GM19043 (cell line): Measurements from ENCODE around the gene TLCD1.

Source experiments
- ATAC-seq: cut with Tn5 transposase; IDR thresholded peaks from one replicate; pipeline ENCODE4 v1.9.1; 2021; ENCODE audit warnings: low read depth; ENCODE audit not compliant: unreplicated experiment

TLCD1 gene

DNA sequence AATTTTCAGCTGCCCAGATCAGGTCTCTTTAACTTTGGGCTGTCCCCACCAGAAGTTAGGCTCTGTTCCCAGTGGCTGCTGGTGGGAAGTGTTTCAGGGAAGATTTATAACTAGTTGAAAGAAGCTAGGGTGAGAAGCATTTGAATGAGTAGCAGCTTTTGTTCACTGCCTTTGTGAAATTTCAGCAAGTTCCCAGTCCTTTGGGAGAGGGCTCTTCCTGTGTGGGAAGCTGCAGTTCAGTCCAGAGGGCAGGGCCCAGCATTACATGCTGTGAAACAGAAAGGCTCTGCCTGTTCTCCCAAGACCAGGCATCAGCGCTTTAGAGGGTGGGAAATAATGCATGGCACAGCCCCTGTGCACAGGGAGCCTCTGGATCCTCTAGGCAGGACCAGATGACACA, 32.2 kb downstream of the TLCD1 start:
- no peak for ATAC-seq

DNA sequence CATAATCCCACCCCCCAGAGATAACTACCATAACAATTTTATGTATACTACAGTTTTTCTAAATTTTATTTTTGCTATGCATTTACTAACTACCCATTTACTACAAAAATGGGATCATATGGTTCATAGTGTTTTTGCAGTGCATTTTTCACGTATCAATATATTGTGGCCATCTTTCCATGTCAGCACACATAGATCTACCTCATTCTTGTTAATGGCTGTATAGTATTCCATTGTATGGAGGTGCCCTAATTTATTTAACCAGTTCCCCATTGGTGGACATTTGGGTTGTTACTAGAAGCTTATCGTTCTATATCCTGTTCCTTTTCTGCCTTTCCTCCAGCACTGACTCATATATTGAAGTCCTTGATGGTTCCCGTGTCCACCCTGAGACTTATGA, 37.0 kb downstream of the TLCD1 start:
- ATAC-seq: no peak

DNA sequence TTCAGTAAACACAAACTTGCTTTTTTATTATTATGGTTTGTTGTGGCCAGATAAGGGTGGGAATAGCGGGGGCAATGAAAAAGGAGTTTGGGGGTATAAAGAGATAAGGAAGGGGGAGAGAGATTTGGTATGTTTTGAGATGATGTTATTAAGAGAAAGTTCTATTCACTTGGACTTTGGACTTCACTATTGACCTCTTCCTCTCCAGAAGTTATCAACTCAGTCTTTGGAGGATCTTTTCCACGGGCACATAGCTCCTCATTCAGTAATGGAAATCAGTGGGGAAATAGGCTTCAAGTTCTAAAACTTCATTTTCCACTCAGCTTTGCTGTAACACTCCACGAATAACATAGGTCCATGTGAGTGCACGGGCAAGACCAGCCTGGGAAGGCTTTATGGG, 37.6 kb downstream of the TLCD1 start:
- ATAC-seq: no peak

DNA sequence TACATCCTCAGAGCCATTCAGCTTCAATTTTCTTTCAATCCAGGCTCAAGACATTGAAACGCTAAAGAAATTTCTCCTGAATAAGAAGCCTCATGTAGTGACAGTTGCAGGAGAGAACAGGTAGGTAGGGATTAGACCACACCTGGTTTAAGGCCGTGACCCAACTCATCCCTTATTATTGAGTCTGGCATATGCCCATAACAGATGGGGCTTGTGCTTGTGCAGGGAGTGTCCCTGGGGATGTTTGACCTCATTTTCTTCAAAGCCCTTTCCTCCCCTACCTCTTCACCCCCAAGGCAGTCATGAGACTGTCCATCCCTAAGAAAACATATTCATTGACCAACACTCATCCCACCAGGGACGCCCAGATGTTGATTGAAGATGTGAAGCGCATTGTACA, 39.7 kb downstream of the TLCD1 start:
- no peak for ATAC-seq

DNA sequence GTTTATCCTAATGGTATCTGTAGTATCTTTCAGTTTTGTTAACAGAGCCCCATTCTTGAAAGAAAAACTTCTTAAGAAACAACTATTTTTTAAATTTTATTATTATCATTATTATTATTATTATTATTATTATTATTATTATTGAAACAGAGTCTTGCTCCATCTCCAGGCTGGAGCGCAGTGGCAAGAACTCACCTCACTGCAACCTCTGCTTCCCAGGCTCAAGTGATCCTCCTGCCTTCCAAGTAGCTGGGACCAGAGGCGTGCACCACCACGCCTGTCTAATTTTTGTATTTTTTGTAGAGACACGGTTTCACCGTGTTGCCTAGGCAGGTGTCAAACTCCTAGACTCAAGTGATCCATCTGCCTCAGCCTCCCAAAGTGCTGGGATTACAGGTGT, 40.7 kb downstream of the TLCD1 start:
- no peak for ATAC-seq

DNA sequence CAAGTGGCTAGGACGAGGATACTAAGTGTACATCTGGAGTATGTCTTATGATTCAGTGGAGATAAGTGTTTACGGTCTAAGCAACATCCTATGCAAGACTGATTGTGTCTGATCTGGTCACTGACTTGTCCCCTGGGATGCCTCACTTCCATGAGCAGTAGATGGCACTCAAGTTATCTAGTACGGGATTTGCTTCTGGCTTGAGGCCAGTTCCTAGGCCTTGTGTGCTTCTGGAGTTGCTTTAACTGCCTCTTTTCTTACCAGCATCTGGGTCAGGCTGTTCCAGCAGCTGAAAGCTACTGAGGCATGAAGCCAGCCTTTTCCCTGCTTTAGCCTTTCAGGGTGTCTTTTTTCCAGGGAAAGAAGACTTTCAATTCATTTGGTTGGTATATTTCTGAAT, 41.1 kb downstream of the TLCD1 start:
- ATAC-seq: no peak

DNA sequence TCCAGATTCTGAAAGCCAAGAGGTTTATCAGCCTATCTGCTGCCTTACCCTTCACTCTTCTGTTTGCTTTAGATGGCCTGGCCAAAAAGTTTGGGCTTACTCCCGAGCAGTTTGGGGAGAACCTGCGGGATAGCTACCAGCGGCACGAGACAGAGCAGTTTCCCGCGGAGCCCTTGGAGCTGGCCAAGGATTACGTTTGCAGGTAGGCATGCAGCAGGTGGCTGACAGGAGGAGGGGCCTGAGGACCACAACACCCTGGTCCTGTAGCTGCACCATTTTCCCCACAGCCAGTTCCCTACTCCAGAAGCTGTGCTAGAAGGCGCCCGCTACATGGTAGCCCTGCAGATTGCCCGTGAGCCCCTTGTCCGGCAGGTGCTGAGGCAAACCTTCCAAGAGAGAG, 43.4 kb downstream of the TLCD1 start:
- ATAC-seq: no peak

DNA sequence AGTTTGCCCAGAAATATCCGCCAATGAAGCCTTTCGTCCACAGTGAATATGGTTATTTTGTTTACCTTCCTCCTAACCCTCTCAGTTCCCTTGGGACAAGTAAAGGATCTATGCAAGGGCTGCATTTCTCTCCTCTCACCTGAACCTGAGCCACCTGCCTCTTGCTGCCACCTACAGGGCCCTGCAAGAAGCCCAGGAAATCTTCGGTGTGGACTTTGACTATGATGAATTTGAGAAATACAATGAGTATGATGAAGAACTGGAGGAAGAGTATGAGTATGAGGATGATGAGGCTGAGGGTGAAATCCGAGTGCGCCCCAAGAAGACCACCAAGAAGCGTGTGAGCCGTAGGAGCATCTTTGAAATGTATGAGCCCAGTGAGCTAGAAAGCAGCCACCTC, 50.1 kb downstream of the TLCD1 start:
- ATAC-seq: no peak

DNA sequence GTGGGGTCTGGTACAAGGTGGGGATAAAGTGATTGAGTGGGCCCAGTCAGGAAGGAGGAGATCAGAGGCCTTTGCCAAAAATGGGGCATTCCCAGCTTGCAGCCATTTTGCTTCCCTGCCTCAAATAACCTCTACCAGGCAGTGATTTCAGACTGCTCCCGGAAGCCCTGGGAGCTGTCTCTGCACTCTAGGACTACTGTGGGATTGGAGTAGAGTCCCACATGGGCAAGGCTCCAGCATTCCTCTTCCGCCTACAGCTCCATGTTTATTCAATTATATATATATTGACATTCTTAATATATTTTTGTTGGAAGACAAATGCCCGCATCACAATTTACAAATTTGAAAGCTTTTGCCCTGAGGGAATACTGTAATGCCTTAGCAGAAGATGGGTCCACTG, 50.5 kb downstream of the TLCD1 start:
- ATAC-seq: no peak
